ENCODE data around the gene THSD7B. TPM values are rescaled to one million over a fixed set of nuclear protein-coding genes. Genes with fewer than 3 reads are reported as not detected.

The THSD7B gene
- total and polyA plus RNA-seq, 4 donors: 3.9 to 10.8 (median 4.0) TPM

DNA sequence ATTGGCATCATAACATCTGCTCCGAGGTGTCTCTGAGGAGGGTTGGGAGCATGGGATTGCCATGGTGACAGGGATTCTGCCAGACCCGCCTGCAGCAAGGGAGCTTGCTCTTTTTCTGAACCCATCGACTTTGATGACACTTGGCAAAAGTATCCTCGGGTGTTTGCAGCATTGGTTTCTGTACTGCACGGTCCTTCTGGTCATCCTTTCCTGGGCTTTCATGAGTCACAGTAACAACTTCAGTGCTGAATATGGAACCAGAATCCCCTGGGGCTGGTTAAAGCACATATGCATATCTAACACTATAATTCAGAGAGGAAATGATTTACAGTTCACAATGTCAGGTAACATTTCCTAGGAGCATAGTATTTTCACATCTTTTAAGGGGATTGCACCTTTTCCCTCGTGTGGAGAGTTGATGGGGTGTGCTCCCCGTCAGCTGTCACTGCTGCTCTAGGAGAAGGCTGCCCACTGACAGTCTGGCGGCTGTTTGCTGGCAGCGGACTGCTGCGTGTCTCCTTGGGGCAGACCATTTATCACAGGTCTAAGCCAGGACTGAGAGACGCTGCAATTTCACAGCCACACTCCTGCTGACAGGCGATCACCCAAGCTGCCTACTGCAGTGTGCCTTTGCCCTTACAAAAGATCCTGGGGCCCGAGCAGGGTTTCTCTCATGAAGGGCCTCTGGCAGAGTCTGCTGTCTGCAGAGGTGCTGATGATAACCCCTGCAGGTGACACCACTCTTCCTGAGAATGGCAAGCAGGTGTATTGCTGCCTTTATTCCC lies 425.3 kb downstream of the THSD7B start:
- Histone ChIP-seq H3K4me3 (ENCODE audit: low read depth, low read length) (no peak overlapping the region), H3K27ac (ENCODE audit: low read depth, low read length) (no peak overlapping the region), H3K9me3 (ENCODE audit: control insufficient read depth, insufficient read depth, low read length) (no peaks in the 10 kb centered on the region), H3K27me3 (ENCODE audit: control insufficient read depth, insufficient read depth, low read length) (no peaks in the 10 kb centered on the region), H3K36me3 (ENCODE audit: control insufficient read depth, insufficient read depth, low read length) (no peaks in the 10 kb centered on the region), H3K4me1 (ENCODE audit: control insufficient read depth, insufficient read depth, low read length) (no peaks in the 10 kb centered on the region)
- WGBS (ENCODE audit: insufficient coverage): 42% methylated on average over 12 of the region's 13 CpGs
- DNase-seq (ENCODE audit: low read depth in 4 of 6, low spot score in 6 of 6): peak in 1 of 6 donors; percentile 56

DNA sequence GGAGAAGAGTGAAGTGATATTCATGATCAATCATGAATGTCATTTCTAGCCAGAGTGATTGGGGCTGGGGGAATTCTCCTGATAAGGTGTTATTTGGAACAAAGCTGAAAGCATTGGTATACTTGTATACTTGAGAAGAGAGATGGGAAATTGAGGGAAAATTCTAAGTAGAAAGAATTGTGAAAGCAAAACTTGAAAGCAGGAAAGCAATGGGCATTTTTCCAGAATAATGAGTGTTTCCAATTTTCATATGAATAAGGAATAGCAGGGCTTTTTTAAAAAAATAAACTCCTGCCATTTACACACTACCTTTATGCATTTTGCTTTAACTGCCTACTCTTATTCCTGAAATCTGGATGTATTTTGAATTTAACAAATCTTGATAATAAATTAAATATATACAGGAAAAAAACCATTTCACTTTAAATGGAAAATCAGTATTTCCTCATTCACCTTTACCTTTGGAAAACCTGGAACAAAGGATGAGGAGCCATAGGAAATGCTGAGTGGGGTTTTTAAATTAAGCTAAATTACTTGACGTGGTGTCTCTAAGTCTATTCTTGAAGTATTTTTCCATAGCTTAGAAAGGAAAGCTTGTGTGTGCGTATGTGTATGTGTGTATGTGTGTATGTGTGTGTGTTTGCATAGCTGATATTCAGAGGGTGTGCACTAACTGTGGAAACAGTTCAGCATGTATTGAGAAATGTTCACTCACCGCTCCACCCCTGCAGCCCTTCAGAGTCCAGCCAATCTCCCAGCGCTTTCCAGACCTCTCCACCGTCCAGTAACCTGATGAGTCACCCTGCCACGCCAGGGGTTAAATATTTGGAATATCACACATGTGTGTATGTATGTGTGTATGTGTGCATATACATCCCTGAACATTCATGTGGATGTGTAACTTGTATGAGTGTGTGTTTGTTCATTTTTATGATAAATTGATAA lies 427.3 kb downstream of the THSD7B start:
- Histone ChIP-seq H3K27ac (ENCODE audit: low read depth, low read length) (no peak overlapping the region), H3K36me3 (ENCODE audit: control insufficient read depth, insufficient read depth, low read length) (no peaks in the 10 kb centered on the region), H3K4me3 (ENCODE audit: low read depth, low read length) (no peak overlapping the region), H3K9me3 (ENCODE audit: control insufficient read depth, insufficient read depth, low read length) (no peaks in the 10 kb centered on the region), H3K27me3 (ENCODE audit: control insufficient read depth, insufficient read depth, low read length) (no peaks in the 10 kb centered on the region), H3K4me1 (ENCODE audit: control insufficient read depth, insufficient read depth, low read length) (no peaks in the 10 kb centered on the region)
- DNase-seq (ENCODE audit: low read depth in 4 of 6, low spot score in 6 of 6): no peak
- WGBS (ENCODE audit: insufficient coverage): 86% methylated on average over 1 of the region's 6 CpGs

DNA sequence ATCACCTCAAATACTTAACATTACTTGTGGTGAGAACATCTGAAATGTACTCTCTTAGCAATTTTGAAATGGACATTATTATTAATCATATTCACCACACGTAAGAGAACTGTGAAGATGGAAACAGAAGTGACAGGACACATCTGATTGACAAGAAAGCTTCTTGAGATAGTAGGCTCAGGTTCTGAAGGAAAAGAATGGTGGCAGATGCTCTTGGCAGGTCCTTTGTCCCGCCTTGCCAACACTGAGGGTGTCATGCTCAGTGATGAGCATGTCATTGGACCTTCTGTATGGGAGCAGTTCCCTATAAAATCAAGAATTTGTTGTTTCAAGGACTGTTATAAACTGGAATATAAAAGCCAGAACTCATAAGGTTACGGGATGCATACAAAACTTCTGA lies 428.1 kb downstream of the THSD7B start:
- H3K9me3 ChIP-seq (ENCODE audit: control insufficient read depth, insufficient read depth, low read length): no peaks in the 10 kb centered on the region
- H3K36me3 ChIP-seq (ENCODE audit: control insufficient read depth, insufficient read depth, low read length): no peaks in the 10 kb centered on the region
- no peak overlapping the region for H3K4me3 ChIP-seq (ENCODE audit: low read depth, low read length)
- H3K27me3 ChIP-seq (ENCODE audit: control insufficient read depth, insufficient read depth, low read length): no peaks in the 10 kb centered on the region
- no peaks in the 10 kb centered on the region for H3K4me1 ChIP-seq (ENCODE audit: control insufficient read depth, insufficient read depth, low read length)
- H3K27ac ChIP-seq (ENCODE audit: low read depth, low read length): no peak overlapping the region
- WGBS (ENCODE audit: insufficient coverage): 100% methylated on average over 1 of the region's 3 CpGs
- peak in 1 of 6 donors; percentile 69 for DNase-seq (ENCODE audit: low read depth in 4 of 6, low spot score in 6 of 6)

DNA sequence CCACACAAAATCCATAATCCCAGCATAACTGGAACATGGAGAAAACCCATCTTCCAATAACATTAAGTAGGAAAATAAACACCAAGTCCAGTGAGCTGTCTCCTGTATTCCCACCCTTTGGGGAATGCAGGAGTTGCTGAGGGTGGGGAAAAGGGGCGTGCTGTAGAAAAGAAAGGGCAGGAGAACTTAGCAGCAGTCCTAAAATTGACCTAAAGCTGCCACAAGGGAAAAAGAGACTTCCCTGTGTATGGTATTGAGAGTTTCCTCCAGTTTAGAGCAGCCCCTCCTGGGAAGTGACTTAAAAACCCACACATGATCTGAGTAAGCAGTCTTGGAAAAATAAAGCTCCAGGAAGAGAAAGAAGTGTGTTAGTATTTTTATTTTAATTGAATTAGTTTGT lies 428.8 kb downstream of the THSD7B start:
- H3K36me3 ChIP-seq (ENCODE audit: control insufficient read depth, insufficient read depth, low read length): no peaks in the 10 kb centered on the region
- H3K4me3 ChIP-seq (ENCODE audit: low read depth, low read length): no peak overlapping the region
- 0% methylated on average over 1 of the region's 1 CpG for WGBS (ENCODE audit: insufficient coverage)
- no peaks in the 10 kb centered on the region for H3K27me3 ChIP-seq (ENCODE audit: control insufficient read depth, insufficient read depth, low read length)
- no peaks in the 10 kb centered on the region for H3K9me3 ChIP-seq (ENCODE audit: control insufficient read depth, insufficient read depth, low read length)
- no peaks in the 10 kb centered on the region for H3K4me1 ChIP-seq (ENCODE audit: control insufficient read depth, insufficient read depth, low read length)
- DNase-seq (ENCODE audit: low read depth in 4 of 6, low spot score in 6 of 6): no peak
- no peak overlapping the region for H3K27ac ChIP-seq (ENCODE audit: low read depth, low read length)

DNA sequence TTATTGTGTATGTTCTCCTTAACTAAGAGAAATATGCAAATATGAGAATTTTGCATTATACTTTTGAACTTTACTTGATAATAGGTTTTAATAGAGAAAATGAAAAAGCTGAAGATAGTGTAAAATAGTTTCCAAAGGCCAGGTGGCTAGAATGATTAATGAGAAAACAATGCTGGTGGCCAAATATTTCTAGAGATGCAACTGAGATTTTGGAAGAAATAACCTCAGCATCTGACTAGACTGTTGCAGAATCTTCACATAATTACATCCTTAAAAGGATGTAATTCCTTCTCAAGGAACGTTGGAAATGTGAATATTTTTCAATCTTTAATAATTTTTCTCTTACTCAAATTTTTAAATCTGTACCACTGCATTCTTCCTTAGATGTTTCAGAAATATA lies 434.4 kb downstream of the THSD7B start:
- Histone ChIP-seq H3K27ac (ENCODE audit: low read depth, low read length) (no peak overlapping the region), H3K4me1 (ENCODE audit: control insufficient read depth, insufficient read depth, low read length) (no peaks in the 10 kb centered on the region), H3K27me3 (ENCODE audit: control insufficient read depth, insufficient read depth, low read length) (no peaks in the 10 kb centered on the region), H3K9me3 (ENCODE audit: control insufficient read depth, insufficient read depth, low read length) (no peaks in the 10 kb centered on the region), H3K36me3 (ENCODE audit: control insufficient read depth, insufficient read depth, low read length) (no peaks in the 10 kb centered on the region), H3K4me3 (ENCODE audit: low read depth, low read length) (no peak overlapping the region)
- no peak for DNase-seq (ENCODE audit: low read depth in 4 of 6, low spot score in 6 of 6)
- WGBS (ENCODE audit: insufficient coverage): no CpG with 5 or more reads among the region's 1 CpG

DNA sequence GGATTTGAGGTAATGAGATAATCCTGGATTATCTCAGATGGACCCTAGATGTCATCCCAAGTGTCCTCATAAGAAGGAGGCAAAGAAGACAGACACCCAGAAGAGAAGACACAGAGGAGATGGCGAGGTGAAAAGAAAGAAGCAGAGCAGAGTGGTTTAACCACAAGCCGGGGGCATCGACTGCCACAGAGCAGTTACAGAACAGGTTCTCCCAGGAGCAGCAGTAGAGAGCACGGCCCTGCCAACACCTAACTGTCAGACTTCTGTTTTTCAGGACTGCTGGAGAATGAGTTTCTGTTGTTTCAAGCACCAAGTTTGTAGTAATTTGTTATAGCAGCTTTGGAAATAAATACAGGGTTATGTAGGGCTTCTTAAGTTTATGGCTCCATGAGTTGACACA lies 437.0 kb downstream of the THSD7B start:
- DNase-seq (ENCODE audit: low read depth in 4 of 6, low spot score in 6 of 6): no peak
- WGBS (ENCODE audit: insufficient coverage): 85% methylated on average over 3 of the region's 4 CpGs
- no peak overlapping the region for H3K27ac ChIP-seq (ENCODE audit: low read depth, low read length)
- no peaks in the 10 kb centered on the region for H3K36me3 ChIP-seq (ENCODE audit: control insufficient read depth, insufficient read depth, low read length)
- H3K4me1 ChIP-seq (ENCODE audit: control insufficient read depth, insufficient read depth, low read length): no peaks in the 10 kb centered on the region
- H3K27me3 ChIP-seq (ENCODE audit: control insufficient read depth, insufficient read depth, low read length): no peaks in the 10 kb centered on the region
- no peaks in the 10 kb centered on the region for H3K9me3 ChIP-seq (ENCODE audit: control insufficient read depth, insufficient read depth, low read length)
- H3K4me3 ChIP-seq (ENCODE audit: low read depth, low read length): no peak overlapping the region

DNA sequence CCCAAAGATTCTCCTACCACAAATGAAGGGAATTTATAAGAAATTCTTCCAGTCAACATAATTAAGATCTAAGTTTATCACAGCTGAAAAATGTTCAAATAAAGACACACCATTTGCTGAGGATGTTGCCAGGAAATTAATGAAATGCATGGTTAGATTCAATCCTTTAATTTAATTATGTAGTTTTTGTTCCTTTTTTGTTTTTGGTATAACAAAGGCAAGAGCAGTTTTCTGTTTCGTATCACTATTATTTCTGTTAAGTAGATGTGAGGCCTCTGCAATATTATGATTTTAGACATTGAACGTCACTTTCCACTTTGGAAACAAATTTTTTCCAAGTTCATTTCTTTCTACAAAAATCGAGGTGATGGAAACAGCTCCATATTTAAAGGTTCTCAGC lies 440.0 kb downstream of the THSD7B start:
- Histone ChIP-seq H3K27me3 (ENCODE audit: control insufficient read depth, insufficient read depth, low read length) (no peaks in the 10 kb centered on the region), H3K4me1 (ENCODE audit: control insufficient read depth, insufficient read depth, low read length) (no peaks in the 10 kb centered on the region), H3K36me3 (ENCODE audit: control insufficient read depth, insufficient read depth, low read length) (no peaks in the 10 kb centered on the region), H3K4me3 (ENCODE audit: low read depth, low read length) (no peak overlapping the region), H3K27ac (ENCODE audit: low read depth, low read length) (no peak overlapping the region), H3K9me3 (ENCODE audit: control insufficient read depth, insufficient read depth, low read length) (no peaks in the 10 kb centered on the region)
- WGBS (ENCODE audit: insufficient coverage): no CpG with 5 or more reads among the region's 3 CpGs
- DNase-seq (ENCODE audit: low read depth in 4 of 6, low spot score in 6 of 6): no peak

DNA sequence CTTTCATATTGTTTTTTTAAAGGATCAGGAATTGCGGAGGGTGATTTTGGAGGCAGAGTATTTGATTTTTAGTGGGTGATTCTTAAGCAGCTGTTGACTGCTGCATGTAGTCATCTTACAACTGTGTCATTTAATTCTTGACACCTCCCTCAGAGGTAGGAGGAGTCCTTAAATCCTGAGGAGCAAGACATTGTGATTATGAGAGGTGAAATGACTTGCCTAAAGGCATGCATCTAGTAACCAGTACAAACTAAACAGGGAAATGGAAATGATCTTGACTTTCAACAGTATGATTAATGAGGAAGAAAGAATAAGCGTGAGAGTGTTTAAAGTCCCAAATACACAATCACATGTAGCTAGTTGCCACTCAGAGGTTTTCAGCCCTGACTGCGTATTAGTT lies 440.7 kb downstream of the THSD7B start:
- no peak for DNase-seq (ENCODE audit: low read depth in 4 of 6, low spot score in 6 of 6)
- Histone ChIP-seq H3K36me3 (ENCODE audit: control insufficient read depth, insufficient read depth, low read length) (no peaks in the 10 kb centered on the region), H3K9me3 (ENCODE audit: control insufficient read depth, insufficient read depth, low read length) (no peaks in the 10 kb centered on the region), H3K27me3 (ENCODE audit: control insufficient read depth, insufficient read depth, low read length) (no peaks in the 10 kb centered on the region), H3K27ac (ENCODE audit: low read depth, low read length) (no peak overlapping the region), H3K4me3 (ENCODE audit: low read depth, low read length) (no peak overlapping the region), H3K4me1 (ENCODE audit: control insufficient read depth, insufficient read depth, low read length) (no peaks in the 10 kb centered on the region)
- WGBS (ENCODE audit: insufficient coverage): no CpG with 5 or more reads among the region's 3 CpGs

DNA sequence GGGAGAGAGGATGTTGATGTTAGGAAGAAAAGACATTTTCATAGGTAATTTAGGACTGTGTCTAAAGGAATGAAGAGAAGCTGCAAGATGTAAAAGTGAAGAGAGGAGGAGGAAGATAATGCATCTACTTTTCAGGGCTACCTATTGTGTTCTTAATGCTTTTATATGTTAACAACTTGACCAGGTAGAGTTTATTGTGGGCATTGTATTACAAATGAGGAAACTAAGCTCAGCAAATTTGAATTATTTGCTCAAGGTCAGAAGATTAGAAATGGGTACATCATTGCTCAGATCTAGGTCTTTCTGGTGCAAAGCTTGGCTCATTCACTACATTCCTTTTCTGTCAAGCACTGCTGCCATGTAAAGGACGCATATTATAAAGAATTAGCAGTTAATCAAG lies 441.7 kb downstream of the THSD7B start:
- Histone ChIP-seq H3K36me3 (ENCODE audit: control insufficient read depth, insufficient read depth, low read length) (no peaks in the 10 kb centered on the region), H3K9me3 (ENCODE audit: control insufficient read depth, insufficient read depth, low read length) (no peaks in the 10 kb centered on the region), H3K4me1 (ENCODE audit: control insufficient read depth, insufficient read depth, low read length) (no peaks in the 10 kb centered on the region), H3K27me3 (ENCODE audit: control insufficient read depth, insufficient read depth, low read length) (no peaks in the 10 kb centered on the region), H3K27ac (ENCODE audit: low read depth, low read length) (no peak overlapping the region), H3K4me3 (ENCODE audit: low read depth, low read length) (no peak overlapping the region)
- DNase-seq (ENCODE audit: low read depth in 4 of 6, low spot score in 6 of 6): no peak
- no CpG with 5 or more reads among the region's 1 CpG for WGBS (ENCODE audit: insufficient coverage)

All from spinal cord (tissue), 10 donors.